ENCODE measurements around the gene SASH1.
"Not testable (repeated sequence)": the region's sequence is repeated elsewhere in the genome, so short reads cannot be mapped to it uniquely, and the experiment has no call there.

The SASH1 gene

GRCh38 chr6:148563066-148563465, 220.4 kb downstream of the SASH1 start:
- no peak for DNase-seq

GRCh38 chr6:148564494-148565035, 221.9 kb downstream of the SASH1 start:
- no peak for DNase-seq

GRCh38 chr6:148565321-148565926, 222.8 kb downstream of the SASH1 start:
- DNase-seq = no peak

GRCh38 chr6:148565930-148566663, 223.5 kb downstream of the SASH1 start:
- DNase-seq = no peak

- no peak for DNase-seq
Observed at GRCh38 chr6:148566664-148567350, 224.2 kb downstream of the SASH1 start.

GRCh38 chr6:148570456-148570855, 227.8 kb downstream of the SASH1 start:
- no peak for DNase-seq

- no peak for DNase-seq
Observed at GRCh38 chr6:148572676-148573335, 230.2 kb downstream of the SASH1 start.

- DNase-seq = no peak
Observed at GRCh38 chr6:148573922-148574321, 231.3 kb downstream of the SASH1 start.

- peak; percentile 29 for DNase-seq
Observed at GRCh38 chr6:148577687-148578488, 235.2 kb downstream of the SASH1 start.

GRCh38 chr6:148578489-148578814, 235.8 kb downstream of the SASH1 start:
- no peak for DNase-seq

- no peak for DNase-seq
Observed at GRCh38 chr6:148578837-148579565, 236.4 kb downstream of the SASH1 start.

GRCh38 chr6:148580442-148580841, 237.8 kb downstream of the SASH1 start:
- no peak for DNase-seq

GRCh38 chr6:148583631-148584030, 241.0 kb downstream of the SASH1 start:
- DNase-seq = no peak

- DNase-seq = not testable (repeated sequence)
Observed at GRCh38 chr6:148585641-148586040, 243.0 kb downstream of the SASH1 start.

- DNase-seq = no peak
Observed at GRCh38 chr6:148590883-148591282, 248.2 kb downstream of the SASH1 start.

- DNase-seq = no peak
Observed at GRCh38 chr6:148591656-148592055, 249.0 kb downstream of the SASH1 start.

GRCh38 chr6:148593130-148593812, 250.6 kb downstream of the SASH1 start:
- DNase-seq = no peak

GRCh38 chr6:148593813-148594170, 251.2 kb downstream of the SASH1 start:
- DNase-seq = no peak

- no peak for DNase-seq
Observed at GRCh38 chr6:148595550-148595949, 252.9 kb downstream of the SASH1 start.

GRCh38 chr6:148596891-148597455, 254.3 kb downstream of the SASH1 start:
- DNase-seq = no peak

- no peak for DNase-seq
Observed at GRCh38 chr6:148598724-148599123, 256.1 kb downstream of the SASH1 start.

Measured in NCI-H1694 treated with DMSO at 0.1 percent for 48 hours (cell line).